GM18867 (cell line): Measurements from ENCODE around the gene RCAN2.

ENCODE experiments used
- ATAC-seq: cut with Tn5 transposase; IDR thresholded peaks from one replicate; pipeline ENCODE4 v1.9.1; 2021; ENCODE audit warnings: mild to moderate bottlenecking, moderate library complexity; ENCODE audit not compliant: unreplicated experiment

The RCAN2 gene

GRCh38 chr6:46491628-46492547, 639 bp upstream of the RCAN2 start:
- peak; percentile 48 for ATAC-seq

- no peak for ATAC-seq
Measured at GRCh38 chr6:46490425-46491200, 636 bp downstream of the RCAN2 start.

- no peak for ATAC-seq
Measured at GRCh38 chr6:46486181-46486580, 5.1 kb downstream of the RCAN2 start.

GRCh38 chr6:46484081-46484820, 7.0 kb downstream of the RCAN2 start:
- ATAC-seq, result no peak

- ATAC-seq, result no peak
Measured at GRCh38 chr6:46476301-46476700, 14.9 kb downstream of the RCAN2 start.

- ATAC-seq, result no peak
Measured at GRCh38 chr6:46473881-46474280, 17.4 kb downstream of the RCAN2 start.

GRCh38 chr6:46472243-46472642, 19.0 kb downstream of the RCAN2 start:
- ATAC-seq, result no peak

- no peak for ATAC-seq
Measured at GRCh38 chr6:46469021-46469420, 22.2 kb downstream of the RCAN2 start.

GRCh38 chr6:46468403-46469010, 22.7 kb downstream of the RCAN2 start:
- ATAC-seq, result no peak

GRCh38 chr6:46466570-46466969, 24.7 kb downstream of the RCAN2 start:
- ATAC-seq, result no peak

- no peak for ATAC-seq
Measured at GRCh38 chr6:46465294-46466165, 25.7 kb downstream of the RCAN2 start.

- ATAC-seq, result no peak
Measured at GRCh38 chr6:46456297-46456696, 35.0 kb downstream of the RCAN2 start.

GRCh38 chr6:46454691-46455090, 36.6 kb downstream of the RCAN2 start:
- no peak for ATAC-seq

GRCh38 chr6:46453741-46454316, 37.4 kb downstream of the RCAN2 start:
- no peak for ATAC-seq

- ATAC-seq, result no peak
Measured at GRCh38 chr6:46453216-46453615, 38.0 kb downstream of the RCAN2 start.

- no peak for ATAC-seq
Measured at GRCh38 chr6:46452312-46452917, 38.8 kb downstream of the RCAN2 start.

GRCh38 chr6:46451343-46451742, 39.9 kb downstream of the RCAN2 start:
- no peak for ATAC-seq

- no peak for ATAC-seq
Measured at GRCh38 chr6:46444772-46445454, 46.3 kb downstream of the RCAN2 start.

- no peak for ATAC-seq
Measured at GRCh38 chr6:46443623-46444022, 47.6 kb downstream of the RCAN2 start.
